ENCODE measurements around the gene DTNA.
"Not testable (repeated sequence)": the region's sequence is repeated elsewhere in the genome, so short reads cannot be mapped to it uniquely, and the experiment has no call there.

DTNA gene

GRCh38 chr18:34909637-34910364 lies 199.7 kb downstream of the DTNA start:
- no peaks in the 10 kb centered on the region for H3K27me3 ChIP-seq (replicated peaks; ENCODE audit: control insufficient read depth, insufficient read depth, low read length)
- DNase-seq (ENCODE audit: low read depth) = peak; percentile 57

GRCh38 chr18:34911081-34911480 lies 201.0 kb downstream of the DTNA start:
- Histone ChIP-seq H3K9ac (ENCODE audit: low read length) (no peak overlapping the region), H3K4me1 (ENCODE audit: control insufficient read depth, insufficient read depth, low read length) (peaks cover 22% of the 10 kb centered on the region), H3K4me3 (ENCODE audit: low read length) (no peak overlapping the region), H3K9me3 (ENCODE audit: control insufficient read depth, low read length) (no peaks in the 10 kb centered on the region), H3K36me3 (ENCODE audit: control insufficient read depth, insufficient read depth, low read length, severe bottlenecking) (no peaks in the 10 kb centered on the region), H3K27me3 (replicated peaks; ENCODE audit: control insufficient read depth, insufficient read depth, low read length) (no peaks in the 10 kb centered on the region)
- DNase-seq (ENCODE audit: low read depth) = no peak

More at GRCh38 chr18:34909637-34910364, 199.7 kb downstream of the DTNA start:
- Histone ChIP-seq H3K9ac (ENCODE audit: low read length) (no peak overlapping the region), H3K4me1 (ENCODE audit: control insufficient read depth, insufficient read depth, low read length) (peaks cover 22% of the 10 kb centered on the region), H3K36me3 (ENCODE audit: control insufficient read depth, insufficient read depth, low read length, severe bottlenecking) (no peaks in the 10 kb centered on the region), H3K9me3 (ENCODE audit: control insufficient read depth, low read length) (no peaks in the 10 kb centered on the region), H3K4me3 (ENCODE audit: low read length) (no peak overlapping the region)

- Histone ChIP-seq H3K4me3 (ENCODE audit: low read length) (no peak overlapping the region), H3K4me1 (ENCODE audit: control insufficient read depth, insufficient read depth, low read length) (peaks cover 22% of the 10 kb centered on the region), H3K9me3 (ENCODE audit: control insufficient read depth, low read length) (no peaks in the 10 kb centered on the region), H3K36me3 (ENCODE audit: control insufficient read depth, insufficient read depth, low read length, severe bottlenecking) (no peaks in the 10 kb centered on the region), H3K27me3 (replicated peaks; ENCODE audit: control insufficient read depth, insufficient read depth, low read length) (no peaks in the 10 kb centered on the region), H3K9ac (ENCODE audit: low read length) (no peak overlapping the region)
- peak; percentile 94 for DNase-seq (ENCODE audit: low read depth)
Measured at GRCh38 chr18:34911661-34912384, 201.7 kb downstream of the DTNA start.

- DNase-seq (ENCODE audit: low read depth) = peak; percentile 66
- H3K27me3 ChIP-seq (replicated peaks; ENCODE audit: control insufficient read depth, insufficient read depth, low read length) = no peaks in the 10 kb centered on the region
- peaks cover 22% of the 10 kb centered on the region for H3K4me1 ChIP-seq (ENCODE audit: control insufficient read depth, insufficient read depth, low read length)
- H3K4me3 ChIP-seq (ENCODE audit: low read length) = no peak overlapping the region
- no peak overlapping the region for H3K9ac ChIP-seq (ENCODE audit: low read length)
- no peaks in the 10 kb centered on the region for H3K36me3 ChIP-seq (ENCODE audit: control insufficient read depth, insufficient read depth, low read length, severe bottlenecking)
- H3K9me3 ChIP-seq (ENCODE audit: control insufficient read depth, low read length) = no peaks in the 10 kb centered on the region
Measured at GRCh38 chr18:34913837-34914661, 204.0 kb downstream of the DTNA start.

DNA sequence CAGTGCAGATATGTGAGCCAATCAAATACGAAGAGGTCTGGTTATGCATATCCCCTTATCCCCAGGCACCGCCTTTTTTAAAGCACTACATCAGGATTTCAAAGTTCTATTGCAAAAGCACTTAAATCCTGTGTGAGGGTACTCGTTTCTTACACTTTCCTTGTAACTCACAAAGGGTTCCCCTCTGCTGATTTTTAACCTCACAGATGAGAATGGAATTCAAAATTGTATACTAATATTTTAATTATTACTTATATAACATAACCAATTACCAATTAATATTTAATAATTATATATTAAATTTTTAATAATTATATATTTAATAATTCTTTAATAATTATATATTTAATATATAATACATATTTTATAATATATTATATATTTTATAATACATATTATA lies 204.9 kb downstream of the DTNA start:
- Histone ChIP-seq H3K36me3 (ENCODE audit: control insufficient read depth, insufficient read depth, low read length, severe bottlenecking) (no peaks in the 10 kb centered on the region), H3K4me1 (ENCODE audit: control insufficient read depth, insufficient read depth, low read length) (peaks cover 17% of the 10 kb centered on the region)

GRCh38 chr18:34916539-34916938 lies 206.4 kb downstream of the DTNA start:
- not testable (repeated sequence) for H3K9me3 ChIP-seq (ENCODE audit: control insufficient read depth, low read length); H3K4me3 ChIP-seq (ENCODE audit: low read length); H3K9ac ChIP-seq (ENCODE audit: low read length); H3K36me3 ChIP-seq (ENCODE audit: control insufficient read depth, insufficient read depth, low read length, severe bottlenecking); DNase-seq (ENCODE audit: low read depth); H3K27me3 ChIP-seq (replicated peaks; ENCODE audit: control insufficient read depth, insufficient read depth, low read length)
- H3K4me1 ChIP-seq (ENCODE audit: control insufficient read depth, insufficient read depth, low read length) = peaks cover 19% of the 10 kb centered on the region

More for the DNA sequence above, 204.9 kb downstream of the DTNA start:
- H3K27me3 ChIP-seq (replicated peaks; ENCODE audit: control insufficient read depth, insufficient read depth, low read length) = no peaks in the 10 kb centered on the region
- no peaks in the 10 kb centered on the region for H3K9me3 ChIP-seq (ENCODE audit: control insufficient read depth, low read length)
- DNase-seq (ENCODE audit: low read depth) = no peak
- no peak overlapping the region for H3K4me3 ChIP-seq (ENCODE audit: low read length)
- no peak overlapping the region for H3K9ac ChIP-seq (ENCODE audit: low read length)

- peaks cover 18% of the 10 kb centered on the region for H3K4me1 ChIP-seq (ENCODE audit: control insufficient read depth, insufficient read depth, low read length)
- H3K27me3 ChIP-seq (replicated peaks; ENCODE audit: control insufficient read depth, insufficient read depth, low read length) = no peaks in the 10 kb centered on the region
- DNase-seq (ENCODE audit: low read depth) = no peak
- no peak overlapping the region for H3K4me3 ChIP-seq (ENCODE audit: low read length)
- no peaks in the 10 kb centered on the region for H3K36me3 ChIP-seq (ENCODE audit: control insufficient read depth, insufficient read depth, low read length, severe bottlenecking)
- no peak overlapping the region for H3K9ac ChIP-seq (ENCODE audit: low read length)
- no peaks in the 10 kb centered on the region for H3K9me3 ChIP-seq (ENCODE audit: control insufficient read depth, low read length)
Measured at GRCh38 chr18:34918856-34919255, 208.8 kb downstream of the DTNA start.

- no peaks in the 10 kb centered on the region for H3K36me3 ChIP-seq (ENCODE audit: control insufficient read depth, insufficient read depth, low read length, severe bottlenecking)
- no peaks in the 10 kb centered on the region for H3K9me3 ChIP-seq (ENCODE audit: control insufficient read depth, low read length)
- H3K27me3 ChIP-seq (replicated peaks; ENCODE audit: control insufficient read depth, insufficient read depth, low read length) = no peaks in the 10 kb centered on the region
- H3K9ac ChIP-seq (ENCODE audit: low read length) = no peak overlapping the region
- DNase-seq (ENCODE audit: low read depth) = no peak
- no peak overlapping the region for H3K4me3 ChIP-seq (ENCODE audit: low read length)
- H3K4me1 ChIP-seq (ENCODE audit: control insufficient read depth, insufficient read depth, low read length) = peaks cover 11% of the 10 kb centered on the region
Measured at GRCh38 chr18:34921226-34921625, 211.1 kb downstream of the DTNA start.

DNA sequence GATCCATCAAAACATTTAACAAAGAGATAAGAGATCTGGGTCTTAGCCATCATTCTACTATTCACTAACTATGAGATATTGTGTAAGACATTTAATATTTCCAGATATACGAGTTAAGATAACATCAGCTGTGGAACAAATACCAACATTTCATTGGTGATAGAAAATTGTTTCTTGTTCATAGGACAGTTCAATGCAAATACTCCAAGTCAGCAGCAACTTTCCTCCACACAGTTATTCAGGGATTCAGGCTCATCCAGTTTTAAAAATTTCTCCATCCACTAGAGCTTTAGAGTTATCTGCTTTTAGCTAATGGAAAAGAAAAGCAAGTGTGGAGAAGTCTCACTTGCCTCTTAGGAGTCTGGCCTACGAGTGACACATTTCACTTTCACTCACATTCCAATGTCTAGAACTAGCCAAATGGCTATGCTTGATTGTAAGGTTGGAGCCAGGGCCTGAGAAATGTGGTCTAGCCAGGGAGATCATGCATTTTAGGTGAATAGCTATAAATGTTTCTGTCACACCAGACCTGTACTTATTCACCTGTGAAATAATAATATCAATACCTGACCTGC lies 211.8 kb downstream of the DTNA start:
- no peak overlapping the region for H3K4me3 ChIP-seq (ENCODE audit: low read length)
- peaks cover 18% of the 10 kb centered on the region for H3K4me1 ChIP-seq (ENCODE audit: control insufficient read depth, insufficient read depth, low read length)
- H3K36me3 ChIP-seq (ENCODE audit: control insufficient read depth, insufficient read depth, low read length, severe bottlenecking) = no peaks in the 10 kb centered on the region
- no peaks in the 10 kb centered on the region for H3K27me3 ChIP-seq (replicated peaks; ENCODE audit: control insufficient read depth, insufficient read depth, low read length)
- H3K9me3 ChIP-seq (ENCODE audit: control insufficient read depth, low read length) = no peaks in the 10 kb centered on the region
- no peak overlapping the region for H3K9ac ChIP-seq (ENCODE audit: low read length)
- DNase-seq (ENCODE audit: low read depth) = no peak

DNA sequence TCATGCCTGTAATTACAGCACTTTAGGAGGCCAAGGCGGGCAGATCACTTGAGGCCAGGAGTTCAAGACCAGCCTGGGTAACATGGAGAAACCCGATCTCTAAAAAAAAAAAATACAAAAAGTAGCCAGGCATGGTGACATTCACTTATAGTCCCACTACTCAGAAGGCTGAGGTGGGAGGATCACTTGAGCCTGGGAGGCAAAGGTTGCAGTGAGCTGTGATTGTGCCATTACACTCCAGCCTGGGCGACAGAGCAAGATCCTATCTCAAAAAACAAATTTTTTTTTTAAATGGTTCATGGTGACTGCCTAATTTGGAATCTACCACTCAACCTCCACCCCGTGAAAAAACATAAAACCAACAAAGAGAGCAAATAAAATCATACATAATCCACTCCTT lies 212.5 kb downstream of the DTNA start:
- DNase-seq (ENCODE audit: low read depth); H3K27me3 ChIP-seq (replicated peaks; ENCODE audit: control insufficient read depth, insufficient read depth, low read length); H3K4me3 ChIP-seq (ENCODE audit: low read length); H3K9me3 ChIP-seq (ENCODE audit: control insufficient read depth, low read length); H3K36me3 ChIP-seq (ENCODE audit: control insufficient read depth, insufficient read depth, low read length, severe bottlenecking); H3K9ac ChIP-seq (ENCODE audit: low read length): not testable (repeated sequence)
- H3K4me1 ChIP-seq (ENCODE audit: control insufficient read depth, insufficient read depth, low read length) = peaks cover 19% of the 10 kb centered on the region

DNA sequence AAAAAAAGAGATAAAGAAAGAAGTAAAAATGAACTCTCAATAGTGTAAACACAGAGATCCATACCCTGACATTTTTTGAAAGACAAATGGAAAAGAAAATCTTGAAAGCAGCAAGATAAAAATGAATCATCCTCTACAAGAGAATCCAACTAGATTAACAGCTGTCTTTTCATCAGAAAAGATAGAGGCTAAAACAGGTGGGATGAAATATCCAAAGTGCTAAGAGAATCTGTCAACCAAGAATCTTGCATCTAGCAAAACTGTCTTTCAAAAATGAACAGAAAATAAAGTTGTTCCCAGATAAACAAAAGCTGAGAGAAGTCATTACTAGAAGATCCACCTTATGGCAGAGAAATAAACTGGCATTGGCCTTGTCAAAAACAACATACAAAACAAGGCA lies 213.8 kb downstream of the DTNA start:
- no peaks in the 10 kb centered on the region for H3K36me3 ChIP-seq (ENCODE audit: control insufficient read depth, insufficient read depth, low read length, severe bottlenecking)
- DNase-seq (ENCODE audit: low read depth) = no peak
- H3K4me3 ChIP-seq (ENCODE audit: low read length) = no peak overlapping the region
- peaks cover 20% of the 10 kb centered on the region for H3K4me1 ChIP-seq (ENCODE audit: control insufficient read depth, insufficient read depth, low read length)
- H3K9ac ChIP-seq (ENCODE audit: low read length) = no peak overlapping the region
- H3K27me3 ChIP-seq (replicated peaks; ENCODE audit: control insufficient read depth, insufficient read depth, low read length) = no peaks in the 10 kb centered on the region
- H3K9me3 ChIP-seq (ENCODE audit: control insufficient read depth, low read length) = no peaks in the 10 kb centered on the region

Data from adipocyte (in vitro differentiated cells).